K562 (cell line): ENCODE data around the gene AGPAT1. TPM values are rescaled to one million over a fixed set of nuclear protein-coding genes. Genes with fewer than 3 reads are reported as not detected.

Experiments
- AFF1 ChIP-seq, 2 experiments: fragments of 450-650 bp; IDR thresholded peaks; 2 replicates each; pipeline ENCODE4 v1.6.1; 2018; ENCODE audit warnings: mild to moderate bottlenecking in 2 of 2, low read depth in 1 of 2; ENCODE audit not compliant: partially characterized antibody in 2 of 2
- DNMT1 ChIP-seq: fragments of 450-650 bp; IDR thresholded peaks from 2 replicates; pipeline ENCODE4 v1.6.1; 2016; ENCODE audit warnings: antibody characterized with exemption, mild to moderate bottlenecking
- EHMT2 ChIP-seq: fragments of 450-650 bp; IDR thresholded peaks from 2 replicates; pipeline ENCODE4 v1.6.1; 2018; ENCODE audit warnings: antibody characterized with exemption
- HIVEP1 ChIP-seq: fragments of 250-450 bp; sonication (Bioruptor Pico); IDR thresholded peaks from 2 replicates; pipeline ENCODE4 v1.4.0; 2020; ENCODE audit warnings: mild to moderate bottlenecking
- HMG20B ChIP-seq: fragments of 250-450 bp; sonication (Bioruptor Pico); IDR thresholded peaks from 2 replicates; pipeline ENCODE4 v1.5.0; 2021; ENCODE audit warnings: mild to moderate bottlenecking
- KHSRP ChIP-seq: fragments of 450-650 bp; IDR thresholded peaks from 2 replicates; pipeline ENCODE4 v1.6.1; 2017
- KLF10 ChIP-seq: fragments of 250-450 bp; sonication (Bioruptor Pico); IDR thresholded peaks from 2 replicates; pipeline ENCODE4 v1.6.1; 2021; ENCODE audit warnings: matching md5 sums
- LCOR ChIP-seq: sonication (generic); formaldehyde crosslinking; IDR thresholded peaks from 2 replicates; pipeline ENCODE4 v1.8.0; 2022; ENCODE audit warnings: mild to moderate bottlenecking, missing genetic modification reagents
- MEF2A ChIP-seq: IDR thresholded peaks from 2 replicates; pipeline ENCODE4 v1.6.1; 2011; ENCODE audit warnings: low read depth, mild to moderate bottlenecking, low read length, moderate library complexity; ENCODE audit not compliant: control insufficient read depth
- NFE2 ChIP-seq: IDR thresholded peaks from 2 replicates; pipeline ENCODE4 v1.6.1; 2014; ENCODE audit warnings: antibody characterized with exemption, low read depth
- NFE2L1 ChIP-seq: fragments of 450-650 bp; IDR thresholded peaks from 2 replicates; pipeline ENCODE4 v1.6.1; 2016; ENCODE audit warnings: missing genetic modification characterization, low read depth, mild to moderate bottlenecking, missing compliant biosample characterization, moderate library complexity, borderline replicate concordance
- NONO ChIP-seq, 2 experiments: fragments of 200-400 bp in 1 of 2; fragments of 450-650 bp in 1 of 2; formaldehyde crosslinking in 1 of 2; IDR thresholded peaks; 2 replicates each; pipeline ENCODE4 v1.6.1; 2017; ENCODE audit warnings: low read depth in 2 of 2, mild to moderate bottlenecking in 2 of 2, moderate library complexity in 2 of 2, low read length in 1 of 2
- XRCC4 ChIP-seq: IDR thresholded peaks from one replicate; pipeline ENCODE4 v1.6.1; 2011; ENCODE audit not compliant: insufficient read depth, insufficient read length; ENCODE audit errors: extremely low read depth
- ZNF316 ChIP-seq: fragments of 450-650 bp; IDR thresholded peaks from 2 replicates; pipeline ENCODE4 v1.6.1; 2016
- ZNF318 ChIP-seq, 2 experiments: fragments of 450-650 bp; IDR thresholded peaks; 2 replicates each; pipeline ENCODE4 v1.6.1; 2016; ENCODE audit warnings: mild to moderate bottlenecking in 2 of 2, borderline replicate concordance in 1 of 2, low read depth in 1 of 2, moderate library complexity in 1 of 2
- ZNF41 ChIP-seq: fragments of 250-450 bp; sonication (Bioruptor Pico); conservative IDR thresholded peaks from 2 replicates; pipeline ENCODE4 v1.4.0; 2020; ENCODE audit warnings: mild to moderate bottlenecking
- polyA plus RNA-seq, 8 experiments: library from polyadenylated mRNA; depleted of rRNA in 4 of 8; stranded (reverse) in 5 of 8; unstranded in 3 of 8; fragments of >200 nt; fragmentation: Nextera tagmentation in 2 of 8; fragmentation: Illumina TruSeq in 1 of 8; extraction: Ambion mirVana in 2 of 8; extraction: Trizol in 1 of 8; gene quantifications; 2 replicates each; pipeline versions ENCODE4 v1.2.1 to v1.2.3, GENCODE V29; 2011 to 2014; ENCODE audit warnings: inconsistent platforms in 1 of 8, missing spikeins in 1 of 8
- total RNA-seq, 7 experiments: library from RNA; depleted of rRNA in 6 of 7; stranded (reverse); fragments of >200 nt in 6 of 7; fragmentation: Illumina TruSeq in 2 of 7; extraction: Trizol in 2 of 7; gene quantifications; 2 replicates each; pipeline versions ENCODE4 v1.2.1 to v1.2.3, GENCODE V29; 2011 to 2021; ENCODE audit warnings: low replicate concordance in 1 of 7

The AGPAT1 gene
- total and polyA plus RNA-seq, 9 of the 15 experiments (the other 6 are each of a cell fraction or from before 2014, with no cell fraction given), result 37.9 to 176 (median 69.4) TPM

- TF ChIP-seq XRCC4 (no peak), ZNF41 (no peak), LCOR (peak; percentile 78), ZNF318 (IDR thresholded peaks at IDR 0.05; ENCODE audit: borderline replicate concordance in 1 of 2, low read depth in 1 of 2) (no peak), KHSRP (peak; percentile 77; the same call in 1 of the 2 replicates), MEF2A (no peak), EHMT2 (no peak), HMG20B (CRISPR knock-in tag) (no peak), NONO (IDR thresholded peaks at IDR 0.05; ENCODE audit: low read depth in 2 of 2, low read length in 1 of 2) (peak in 1 of 2 experiments; percentile 98; a peak in 2 of 4 replicates), NFE2L1 (no peak), DNMT1 (no peak), AFF1 (IDR thresholded peaks at IDR 0.05; ENCODE audit: low read depth in 1 of 2, partially characterized antibody in 2 of 2) (peak in 1 of 2 experiments; percentile 16), ZNF316 (no peak; the same call in 1 of the 2 replicates), KLF10 (CRISPR knock-in tag) (no peak), HIVEP1 (CRISPR knock-in tag) (no peak), NFE2 (no peak)
Observed at GRCh38 chr6:32153564-32154513, 22.0 kb downstream of the AGPAT1 start, which contains the start of gene PPT2 (continued).
